H9 (cell line): Measurements from ENCODE around the gene TEX2. TPM values are rescaled to one million over a fixed set of nuclear protein-coding genes. Genes with fewer than 3 reads are reported as not detected.

Experiments used
- DNase-seq: peaks from one replicate; pipeline ENCODE4 v3.0.0-alpha.2; 2017
- H2AFZ ChIP-seq: one replicate; pipeline ENCODE4 v1.6.1; 2013; ENCODE audit warnings: mild to moderate bottlenecking, low read length, control low read depth, moderate library complexity
- H2AK5ac ChIP-seq: 2 replicates; pipeline ENCODE4 v1.6.1; 2013; ENCODE audit warnings: low read length, control low read depth, mixed read lengths; ENCODE audit not compliant: insufficient read length
- H2BK120ac ChIP-seq: one replicate; pipeline ENCODE4 v1.6.1; 2013; ENCODE audit warnings: low read depth, mild to moderate bottlenecking, low read length, control low read depth, inconsistent platforms; ENCODE audit not compliant: poor library complexity, severe bottlenecking
- H2BK12ac ChIP-seq: 2 replicates; pipeline ENCODE4 v1.6.1; 2013; ENCODE audit warnings: low read length, control low read depth, mixed read lengths, low read depth; ENCODE audit not compliant: insufficient read length
- H2BK15ac ChIP-seq: 2 replicates; pipeline ENCODE4 v1.6.1; 2013; ENCODE audit warnings: low read depth, low read length, control low read depth
- H2BK20ac ChIP-seq: one replicate; pipeline ENCODE4 v1.6.1; 2013; ENCODE audit warnings: low read depth, mild to moderate bottlenecking, low read length, control low read depth, inconsistent platforms; ENCODE audit not compliant: poor library complexity, severe bottlenecking
- H2BK5ac ChIP-seq: 2 replicates; pipeline ENCODE4 v1.6.1; 2013; ENCODE audit warnings: low read length, control low read depth, mixed read lengths; ENCODE audit not compliant: insufficient read length
- H3K14ac ChIP-seq: 2 replicates; pipeline ENCODE4 v1.6.1; 2013; ENCODE audit warnings: low read length, control low read depth; ENCODE audit not compliant: insufficient read depth
- H3K18ac ChIP-seq: 2 replicates; pipeline ENCODE4 v1.6.1; 2013; ENCODE audit warnings: low read depth, mild to moderate bottlenecking, mixed read lengths, low read length, control low read depth; ENCODE audit not compliant: insufficient read length
- H3K23ac ChIP-seq: 2 replicates; pipeline ENCODE4 v1.6.1; 2013; ENCODE audit warnings: low read length, control low read depth, mixed read lengths, low read depth; ENCODE audit not compliant: insufficient read length
- H3K23me2 ChIP-seq: 2 replicates; pipeline ENCODE4 v1.6.1; 2013; ENCODE audit warnings: low read depth, mild to moderate bottlenecking, mixed read lengths, low read length, control low read depth; ENCODE audit not compliant: insufficient read length, poor library complexity, severe bottlenecking
- H3K27ac ChIP-seq: 2 replicates; pipeline ENCODE4 v1.5.1; 2013; ENCODE audit warnings: low read length, control low read depth, mixed read lengths, low read depth; ENCODE audit not compliant: insufficient read length
- H3K27me3 ChIP-seq: 2 replicates; pipeline ENCODE4 v1.6.1; 2013; ENCODE audit warnings: low read length, control low read depth, inconsistent platforms; ENCODE audit not compliant: insufficient read depth
- H3K4ac ChIP-seq: 2 replicates; pipeline ENCODE4 v1.6.1; 2013; ENCODE audit warnings: low read depth, mild to moderate bottlenecking, control low read depth, inconsistent platforms, low read length, moderate library complexity
- H3K4me1 ChIP-seq: 2 replicates; pipeline ENCODE4 v1.6.1; 2013; ENCODE audit warnings: low read length, control low read depth, inconsistent platforms; ENCODE audit not compliant: insufficient read depth
- H3K4me2 ChIP-seq: 2 replicates; pipeline ENCODE4 v1.6.1; 2013; ENCODE audit warnings: low read length, control low read depth, mixed read lengths; ENCODE audit not compliant: insufficient read length, insufficient read depth
- H3K56ac ChIP-seq: 2 replicates; pipeline ENCODE4 v1.6.1; 2013; ENCODE audit warnings: low read depth, mild to moderate bottlenecking, mixed read lengths, low read length, control low read depth; ENCODE audit not compliant: insufficient read length
- H3K79me1 ChIP-seq: 2 replicates; pipeline ENCODE4 v1.6.1; 2013; ENCODE audit warnings: low read depth, mild to moderate bottlenecking, moderate library complexity, low read length, control low read depth, inconsistent platforms; ENCODE audit not compliant: insufficient read depth, poor library complexity, severe bottlenecking
- H3K79me2 ChIP-seq: 2 replicates; pipeline ENCODE4 v1.6.1; 2013; ENCODE audit warnings: low read length, control low read depth, inconsistent platforms; ENCODE audit not compliant: insufficient read depth
- H3K9ac ChIP-seq: 2 replicates; pipeline ENCODE4 v1.6.1; 2013; ENCODE audit warnings: low read length, control low read depth, mixed read lengths; ENCODE audit not compliant: insufficient read length; ENCODE audit errors: extremely low read depth
- H3K9me3 ChIP-seq: one replicate; pipeline ENCODE4 v1.6.1; 2013; ENCODE audit warnings: low read depth, low read length, inconsistent platforms; ENCODE audit not compliant: control insufficient read depth
- H3T11ph ChIP-seq: one replicate; pipeline ENCODE4 v1.6.1; 2013; ENCODE audit warnings: mild to moderate bottlenecking, low read length, control low read depth, inconsistent platforms
- H4K20me1 ChIP-seq: one replicate; pipeline ENCODE4 v1.6.1; 2013; ENCODE audit not compliant: control insufficient read depth, insufficient read length, insufficient read depth
- H4K5ac ChIP-seq: 2 replicates; pipeline ENCODE4 v1.6.1; 2013; ENCODE audit warnings: low read depth, mild to moderate bottlenecking, mixed read lengths, low read length, control low read depth; ENCODE audit not compliant: insufficient read length
- H4K8ac ChIP-seq: replicated peaks from 2 replicates; pipeline ENCODE4 v1.6.1; 2013; ENCODE audit warnings: low read length, control low read depth, mixed read lengths, low read depth; ENCODE audit not compliant: insufficient read length
- H4K91ac ChIP-seq: 2 replicates; pipeline ENCODE4 v1.6.1; 2013; ENCODE audit warnings: low read depth, mild to moderate bottlenecking, moderate library complexity, mixed read lengths, low read length, control low read depth; ENCODE audit not compliant: insufficient read length
- H3K27ac Mint-ChIP-seq, 3 experiments: 2 replicates in 2 of 3; 3 replicates in 1 of 3; pipeline ENCODE4 v1.8.0; 2020 to 2021; ENCODE audit warnings: mixed read lengths in 3 of 3, mild to moderate bottlenecking in 1 of 3, moderate library complexity in 1 of 3
- H3K27me3 Mint-ChIP-seq: 2 replicates; pipeline ENCODE4 v1.8.0; 2021; ENCODE audit warnings: low read depth, mild to moderate bottlenecking, moderate library complexity, mixed read lengths
- H3K36me3 Mint-ChIP-seq, 3 experiments: 2 replicates in 2 of 3; 3 replicates in 1 of 3; pipeline ENCODE4 v1.8.0; 2020 to 2021; ENCODE audit warnings: low read depth in 3 of 3, mixed read lengths in 3 of 3; ENCODE audit not compliant: insufficient read depth in 1 of 3
- H3K4me1 Mint-ChIP-seq, 2 experiments: 2 replicates each; pipeline ENCODE4 v1.8.0; 2020; ENCODE audit warnings: mixed read lengths in 2 of 2
- H3K4me3 Mint-ChIP-seq, 2 experiments: 2 replicates in 1 of 2; 3 replicates in 1 of 2; pipeline ENCODE4 v1.8.0; 2020 to 2021; ENCODE audit warnings: mild to moderate bottlenecking in 2 of 2, mixed read lengths in 2 of 2, moderate library complexity in 1 of 2
- H3K9me3 Mint-ChIP-seq, 2 experiments: 2 replicates in 1 of 2; 3 replicates in 1 of 2; pipeline ENCODE4 v1.8.0; 2020; ENCODE audit warnings: mild to moderate bottlenecking in 2 of 2, mixed read lengths in 2 of 2, moderate library complexity in 1 of 2
- CTCF ChIP-seq: fragments of 200-600 bp; sonication (generic); conservative IDR thresholded peaks from 3 replicates; pipeline ENCODE4 v1.8.0; 2021; ENCODE audit warnings: antibody characterized with exemption, mild to moderate bottlenecking
- WGBS: extraction: QIAGEN DNeasy Blood & Tissue Kit; methylation state at CpG from one replicate; pipeline ENCODE4 v1.1.7; 2013; ENCODE audit warnings: missing lambda C conversion rate, low lambda C conversion rate, mixed read lengths; ENCODE audit not compliant: insufficient read length; ENCODE audit errors: extremely low coverage; 5-methylcytosine and 5-hydroxymethylcytosine counted together
- total RNA-seq: library from RNA; stranded (reverse); gene quantifications from 2 replicates; pipeline ENCODE4 v1.2.1, GENCODE V29; 2021

Gene TEX2
- total RNA-seq, 1 experiment from 2014 or later = 12.2 TPM

- no peak overlapping the region for H4K91ac ChIP-seq
- H3T11ph ChIP-seq = no peak overlapping the region
- H3K27ac ChIP-seq = no peak overlapping the region
- no peak overlapping the region for H3K4ac ChIP-seq
- no peak overlapping the region for H2BK5ac ChIP-seq
- H3K9ac ChIP-seq = no peak overlapping the region
- H4K5ac ChIP-seq = no peak overlapping the region
- no peaks in the 10 kb centered on the region for H3K79me1 ChIP-seq
- H2BK20ac ChIP-seq = no peak overlapping the region
- Mint-ChIP-seq H3K27me3 (no peaks in the 10 kb centered on the region), H3K36me3 (no peaks in the 10 kb centered on the region), H3K4me1 (no peaks in the 10 kb centered on the region), H3K27ac (no peak overlapping the region), H3K9me3 (peaks cover 0 to 2% of the 10 kb centered on the region in 2 experiments; a peak in 1 of 5 replicates), H3K4me3 (no peak overlapping the region)
- H3K56ac ChIP-seq = no peak overlapping the region
- no peak overlapping the region for H4K8ac ChIP-seq
- no peak overlapping the region for H2BK120ac ChIP-seq
- no peak for TF ChIP-seq CTCF
- H3K4me1 ChIP-seq = no peaks in the 10 kb centered on the region
- H3K9me3 ChIP-seq = no peaks in the 10 kb centered on the region
- H2BK12ac ChIP-seq = no peak overlapping the region
- WGBS = no CpG with 5 or more reads among the region's 4 CpGs
- no peak for DNase-seq
- no peaks in the 10 kb centered on the region for H4K20me1 ChIP-seq
- H3K14ac ChIP-seq = no peak overlapping the region
- H3K18ac ChIP-seq = no peak overlapping the region
- no peaks in the 10 kb centered on the region for H3K27me3 ChIP-seq
- no peak overlapping the region for H3K23ac ChIP-seq
- H3K79me2 ChIP-seq = no peaks in the 10 kb centered on the region
- no peaks in the 10 kb centered on the region for H3K23me2 ChIP-seq
- no peak overlapping the region for H3K4me2 ChIP-seq
- no peak overlapping the region for H2AFZ ChIP-seq
- no peak overlapping the region for H2AK5ac ChIP-seq
- no peak overlapping the region for H2BK15ac ChIP-seq
Observed at GRCh38 chr17:64309710-64310109, 46.6 kb upstream of the TEX2 start.
